HG02798 (cell line): Measurements from ENCODE around the gene TXNRD3.

Experiments
- ATAC-seq: cut with Tn5 transposase; IDR thresholded peaks from one replicate; pipeline ENCODE4 v1.9.1; 2021; ENCODE audit warnings: mild to moderate bottlenecking; ENCODE audit not compliant: unreplicated experiment, poor library complexity

Gene TXNRD3

GRCh38 chr3:126654571-126655383 lies at the start of gene TXNRD3:
Gene TXNRD3 (minus strand): TSS chr3:126655124.
- no peak for ATAC-seq

- peak; percentile 97 for ATAC-seq
These were observed 48.9 kb upstream of the TXNRD3 start, which contains the start of gene CHCHD6 for GRCh38 chr3:126703512-126704493. Gene CHCHD6 (plus strand): TSS chr3:126704240. CDS start chr3:126704313, 73 bp downstream.

DNA sequence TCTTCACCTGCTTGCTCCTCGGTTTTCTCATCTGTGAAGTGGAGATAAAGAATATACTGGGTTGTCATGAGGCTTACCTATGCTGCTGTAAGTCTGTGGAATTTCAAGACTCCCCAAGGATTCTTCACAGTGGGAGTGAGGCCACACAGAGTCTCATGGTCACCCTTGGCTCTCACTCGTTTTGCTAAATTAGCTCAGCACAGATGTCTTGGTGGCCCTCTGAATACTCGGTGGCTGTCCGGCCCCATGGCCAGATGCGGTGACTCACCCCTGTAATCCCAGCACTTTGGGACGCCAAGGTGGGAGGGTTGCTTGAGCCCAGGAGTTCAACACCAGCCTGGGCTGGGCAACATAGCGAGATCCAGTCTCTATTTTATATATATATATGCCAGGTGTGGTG lies 44.1 kb upstream of the TXNRD3 start:
- no peak for ATAC-seq

GRCh38 chr3:126696701-126697267 lies 41.9 kb upstream of the TXNRD3 start:
- ATAC-seq: no peak

GRCh38 chr3:126693921-126694320 lies 39.0 kb upstream of the TXNRD3 start:
- no peak for ATAC-seq

DNA sequence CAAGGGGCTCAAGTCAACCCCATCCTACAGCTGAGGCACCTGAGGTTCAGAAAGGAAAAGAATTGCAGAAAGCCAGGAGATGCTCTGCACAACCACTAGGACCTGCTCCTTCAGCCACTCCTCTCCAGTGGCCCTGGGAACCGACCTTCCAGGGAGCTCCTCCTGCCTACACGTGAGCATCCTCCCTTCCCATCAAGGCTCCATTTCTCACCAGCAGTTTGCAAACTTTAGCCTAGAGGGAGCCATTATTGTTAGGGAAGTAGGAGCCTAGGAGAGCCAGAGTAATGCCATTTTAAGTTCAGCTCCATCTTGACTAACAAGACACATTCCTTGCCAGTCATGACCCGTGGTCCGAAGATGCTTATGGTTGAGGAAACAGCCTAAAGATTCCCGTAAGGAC lies 37.9 kb upstream of the TXNRD3 start:
- no peak for ATAC-seq

- ATAC-seq: no peak
These were observed 36.8 kb upstream of the TXNRD3 start for GRCh38 chr3:126691765-126692164.

- ATAC-seq: no peak
These were observed 30.6 kb upstream of the TXNRD3 start for GRCh38 chr3:126685493-126685892.

DNA sequence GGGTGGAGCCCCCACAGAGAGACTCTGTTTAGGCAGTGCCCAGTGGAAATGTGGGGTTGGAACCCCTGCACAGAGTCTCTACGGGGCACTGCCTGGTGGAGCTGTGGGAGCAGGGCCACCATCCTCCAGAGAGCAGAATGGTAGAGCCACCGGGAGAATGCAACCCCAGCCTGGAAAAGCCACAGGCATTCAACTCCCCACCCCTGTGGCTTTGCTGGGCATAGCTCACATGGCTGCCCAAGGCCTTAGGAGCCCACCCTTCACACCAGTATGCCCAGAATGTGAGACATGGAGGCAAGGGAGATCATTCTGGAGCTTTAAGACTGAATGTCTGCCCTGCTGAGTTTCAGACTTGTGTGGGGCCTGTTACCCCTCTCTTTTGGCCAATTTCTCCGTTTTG lies 30.1 kb upstream of the TXNRD3 start:
- ATAC-seq: no peak

DNA sequence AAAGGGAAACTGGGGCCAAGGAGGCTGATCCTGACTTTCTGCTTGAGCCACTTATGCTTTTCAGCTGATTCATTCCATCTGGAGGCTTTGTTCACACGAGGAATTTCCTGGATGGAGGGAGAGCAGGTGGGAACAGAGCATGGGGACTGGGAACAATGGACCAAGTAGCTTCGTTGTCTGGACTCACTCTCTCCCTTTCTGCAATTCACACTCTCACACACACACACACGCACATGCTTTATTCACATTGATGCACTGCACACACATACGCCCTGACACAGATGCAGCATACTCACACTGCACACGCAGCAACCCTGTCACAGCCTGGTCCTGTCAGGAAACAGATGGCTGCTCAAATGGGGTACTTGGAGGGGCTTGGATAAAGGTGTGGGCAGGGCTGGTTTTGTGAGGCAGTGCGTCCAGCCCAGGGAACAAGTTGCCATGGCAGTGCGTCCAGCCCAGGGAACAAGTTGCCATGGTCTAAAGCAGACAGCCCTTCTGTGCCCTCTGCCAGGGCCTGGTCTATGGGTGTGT lies 29.4 kb upstream of the TXNRD3 start:
- ATAC-seq: no peak

GRCh38 chr3:126683069-126683468 lies 28.1 kb upstream of the TXNRD3 start:
- no peak for ATAC-seq

DNA sequence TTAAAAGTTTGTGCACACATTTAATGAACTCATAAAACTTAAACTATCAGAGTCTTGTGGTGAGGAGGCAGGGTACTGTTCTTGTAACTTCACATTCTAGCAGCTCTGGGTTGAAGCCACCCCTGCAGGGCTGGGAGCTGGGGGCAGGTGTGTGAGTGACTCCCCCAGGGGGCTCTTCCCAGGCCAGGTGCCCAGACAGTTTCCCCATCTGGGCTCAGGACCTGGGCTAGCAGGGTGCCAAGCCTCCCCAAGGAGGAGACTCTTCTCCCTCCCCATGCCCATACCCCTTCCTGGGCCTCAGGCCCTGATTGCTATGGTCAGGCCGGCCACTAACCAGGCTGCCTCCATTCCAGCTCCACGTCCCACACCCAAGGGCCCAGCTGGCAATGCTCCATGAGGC lies 27.1 kb upstream of the TXNRD3 start:
- ATAC-seq: no peak

- no peak for ATAC-seq
These were observed 25.7 kb upstream of the TXNRD3 start for GRCh38 chr3:126680667-126681055.

GRCh38 chr3:126679831-126680666 lies 25.1 kb upstream of the TXNRD3 start:
- ATAC-seq: no peak

DNA sequence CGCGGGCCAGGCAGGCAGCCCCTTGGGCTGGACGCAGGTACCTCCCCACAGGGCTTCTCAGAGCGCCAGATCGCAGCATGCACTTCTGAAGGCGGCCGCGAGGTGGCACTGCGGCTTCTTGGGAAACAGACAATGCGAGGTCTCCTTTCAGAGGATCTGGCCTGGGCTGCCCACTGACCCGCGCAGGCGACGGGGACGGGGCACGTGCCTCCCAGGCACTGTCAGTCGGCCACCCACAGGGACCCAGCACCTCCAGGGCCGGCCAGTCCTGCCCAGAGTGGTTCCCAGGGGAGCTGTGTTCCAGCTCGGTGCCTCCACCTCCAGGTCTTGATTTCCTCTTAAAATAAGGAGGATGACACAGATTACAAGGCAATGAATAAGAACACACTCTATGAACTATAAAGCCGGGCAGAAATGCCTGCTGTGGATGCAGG lies 24.4 kb upstream of the TXNRD3 start:
- no peak for ATAC-seq

GRCh38 chr3:126678693-126679317 lies 23.9 kb upstream of the TXNRD3 start:
- ATAC-seq: no peak

DNA sequence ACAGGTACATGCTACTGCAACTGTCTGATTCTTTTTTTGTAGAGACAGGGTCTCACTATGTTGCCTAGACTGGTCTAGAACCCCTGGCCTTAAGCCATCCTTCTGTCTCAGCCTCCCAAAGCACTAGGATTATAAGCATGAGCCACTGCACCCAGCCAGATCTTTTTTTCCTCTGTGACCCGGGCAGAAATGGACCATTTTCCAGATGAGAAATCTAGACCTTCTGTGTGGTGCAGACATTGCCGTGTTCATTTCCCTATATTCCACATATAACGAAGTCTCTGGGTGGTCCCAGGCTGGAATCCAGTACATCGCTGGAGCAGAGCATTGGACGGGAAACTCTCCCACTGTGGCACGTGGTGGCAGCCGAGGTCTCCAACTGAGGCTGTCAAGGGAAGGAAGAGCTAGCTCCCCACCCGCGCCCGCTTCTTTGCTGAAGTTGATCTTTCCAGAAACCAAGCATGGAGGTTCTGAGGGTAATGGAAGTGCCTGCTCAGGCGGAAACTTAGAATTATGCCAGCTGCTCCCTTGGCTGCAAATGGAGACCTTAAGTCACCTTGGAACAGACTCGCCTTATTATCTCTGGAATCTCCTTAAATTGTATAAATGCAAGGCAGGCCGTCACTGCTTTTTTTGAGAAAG lies 23.1 kb upstream of the TXNRD3 start:
- no peak for ATAC-seq

DNA sequence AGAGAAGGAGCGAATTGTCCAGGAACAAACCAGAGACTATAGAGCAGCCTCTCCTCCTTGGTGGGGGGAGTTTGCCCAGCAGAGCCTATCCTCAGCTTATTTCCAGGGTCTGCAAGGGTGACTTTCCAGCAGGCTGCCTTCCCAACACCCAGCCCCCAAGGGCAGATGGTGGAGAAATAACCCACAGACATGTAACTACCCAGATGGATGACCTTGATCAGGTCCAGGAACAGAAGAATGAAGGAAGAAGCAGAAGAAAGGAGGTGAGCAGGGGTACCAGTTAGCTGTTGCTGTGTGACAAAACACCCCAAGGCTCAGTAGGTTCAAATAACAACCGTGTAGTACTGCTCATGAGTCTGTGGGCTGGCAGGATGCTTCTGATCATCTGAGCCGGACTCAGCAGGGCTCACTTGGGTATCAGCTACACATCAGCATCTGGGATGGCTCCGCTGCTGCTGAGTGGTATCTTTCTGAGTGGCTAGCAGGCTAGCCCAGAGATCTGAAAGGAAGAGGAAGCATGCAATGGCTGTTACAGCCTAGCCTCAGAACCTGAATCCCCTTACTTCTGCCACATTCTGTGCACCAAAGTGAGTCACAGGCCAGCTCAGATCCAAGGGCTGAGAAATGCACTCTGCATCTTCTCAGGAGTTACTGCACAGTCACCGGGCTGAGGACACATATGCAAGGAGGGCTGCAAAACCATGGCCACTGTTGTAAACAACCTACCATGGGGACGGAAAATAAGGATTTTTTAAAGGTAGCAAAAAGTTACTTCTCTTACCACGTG lies 22.2 kb upstream of the TXNRD3 start:
- ATAC-seq: no peak
